Measurements from ENCODE around the gene MRPL4.
"Not testable (repeated sequence)": the region's sequence is repeated elsewhere in the genome, so short reads cannot be mapped to it uniquely, and the experiment has no call there.

MRPL4 gene

GRCh38 chr19:10268071-10268470 lies 16.1 kb downstream of the MRPL4 start:
- no peak for DNase-seq

GRCh38 chr19:10269333-10270179 lies 17.5 kb downstream of the MRPL4 start:
- no peak for DNase-seq

GRCh38 chr19:10270180-10270615 lies 18.2 kb downstream of the MRPL4 start:
- no peak for DNase-seq

- no peak for DNase-seq
These were observed 18.8 kb downstream of the MRPL4 start, which contains the start of gene ICAM1 for GRCh38 chr19:10270616-10271394. Gene ICAM1, plus strand, starts transcription at chr19:10271120. Its CDS starts 40 bp downstream, at chr19:10271160.

GRCh38 chr19:10271543-10272086 lies 19.6 kb downstream of the MRPL4 start:
- no peak for DNase-seq

GRCh38 chr19:10274589-10274988 lies 22.6 kb downstream of the MRPL4 start:
- DNase-seq, result no peak

- DNase-seq, result no peak
These were observed 26.0 kb downstream of the MRPL4 start for GRCh38 chr19:10277795-10278589.

GRCh38 chr19:10278935-10279334 lies 26.9 kb downstream of the MRPL4 start:
- no peak for DNase-seq

- DNase-seq, result no peak
These were observed 27.9 kb downstream of the MRPL4 start for GRCh38 chr19:10279737-10280442.

GRCh38 chr19:10282043-10282442 lies 30.0 kb downstream of the MRPL4 start:
- DNase-seq, result not testable (repeated sequence)

- no peak for DNase-seq
These were observed 31.5 kb downstream of the MRPL4 start for GRCh38 chr19:10283301-10284064.

- DNase-seq, result no peak
These were observed 32.3 kb downstream of the MRPL4 start for GRCh38 chr19:10284065-10284959.

GRCh38 chr19:10284960-10285278 lies 32.9 kb downstream of the MRPL4 start:
- no peak for DNase-seq

GRCh38 chr19:10285393-10285792 lies 33.4 kb downstream of the MRPL4 start:
- DNase-seq, result no peak

- DNase-seq, result no peak
These were observed 35.1 kb downstream of the MRPL4 start, which contains the start of gene ICAM4 for GRCh38 chr19:10286803-10287737. Gene ICAM4, plus strand, starts transcription at chr19:10286955. Its CDS starts 58 bp downstream, at chr19:10287013.

- no peak for DNase-seq
These were observed 36.7 kb downstream of the MRPL4 start for GRCh38 chr19:10288662-10289166.

GRCh38 chr19:10289167-10289835 lies 37.3 kb downstream of the MRPL4 start:
- peak; percentile 39 for DNase-seq

GRCh38 chr19:10289836-10290356 lies 37.9 kb downstream of the MRPL4 start, which contains the start of gene ICAM5:
Gene ICAM5, plus strand, starts transcription at chr19:10289952. Its CDS starts 92 bp downstream, at chr19:10290044.
- DNase-seq, result no peak

All from NCI-H1417 treated with DMSO at 0.1 percent for 48 hours (cell line).